Bone marrow (tissue), 2 donors: ENCODE data around the gene ANKS6.

Experiments
- DNase-seq, 2 donors: peaks; one replicate each; lab custom pipeline; 2025; lab: John Stamatoyannopoulos, UW

Gene ANKS6

DNA sequence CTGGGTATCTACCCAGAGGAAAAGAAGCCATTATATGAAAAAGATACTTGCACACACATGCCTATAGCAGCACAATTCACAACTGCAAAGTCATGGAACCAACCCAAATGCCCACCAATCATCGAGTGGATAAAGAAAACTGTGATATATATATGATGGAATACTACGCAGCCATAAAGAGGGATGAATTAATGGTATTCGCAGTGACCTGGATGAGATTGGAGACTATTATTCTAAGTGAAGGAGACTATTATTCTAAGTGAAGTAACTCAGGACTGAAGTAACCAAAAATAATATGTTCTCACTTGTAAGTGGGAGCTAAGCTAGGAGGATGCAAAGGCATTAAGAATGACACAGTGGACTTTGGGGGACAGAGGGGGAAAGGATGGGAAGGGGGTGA lies 57.6 kb downstream of the ANKS6 start:
- no peak for DNase-seq

DNA sequence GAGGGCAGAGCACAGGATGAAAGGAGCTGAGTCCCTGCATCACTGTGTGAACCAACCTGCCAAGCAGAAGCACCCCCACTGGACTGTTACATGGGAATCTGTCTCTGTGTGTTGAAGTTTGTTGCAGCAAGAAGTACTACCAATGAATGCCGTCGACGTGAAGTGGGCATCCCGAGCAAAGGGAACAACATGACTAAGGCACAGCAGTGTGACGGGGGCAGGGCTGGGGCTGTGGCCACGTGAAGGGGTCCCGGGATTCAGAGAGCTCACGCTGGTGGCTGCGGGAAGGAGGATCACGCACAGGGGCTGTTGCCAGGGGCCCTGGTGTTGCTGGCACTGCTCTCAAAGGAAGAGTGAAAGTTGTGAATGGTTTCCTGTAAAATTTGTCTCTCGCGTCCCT lies 60.1 kb downstream of the ANKS6 start:
- no peak for DNase-seq

DNA sequence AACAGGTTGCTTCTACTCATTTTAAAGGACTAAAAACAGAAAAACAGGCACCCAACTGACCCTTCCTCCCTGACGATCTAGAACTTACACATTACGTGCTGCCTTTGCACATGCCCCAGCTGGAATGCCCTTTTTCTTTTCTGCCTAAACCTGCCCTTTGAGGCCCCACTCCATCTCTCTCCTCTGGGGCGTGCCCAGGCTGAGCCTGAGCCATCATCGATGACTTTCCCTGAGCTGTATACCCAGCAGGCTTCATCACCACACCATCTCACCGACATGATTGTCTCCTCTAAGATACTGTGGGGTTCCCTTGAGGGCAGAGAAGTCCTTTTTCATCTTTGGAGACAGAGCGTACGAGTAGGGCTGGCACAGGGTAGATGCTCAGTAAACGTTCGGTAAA lies 63.6 kb downstream of the ANKS6 start:
- DNase-seq, result no peak

DNA sequence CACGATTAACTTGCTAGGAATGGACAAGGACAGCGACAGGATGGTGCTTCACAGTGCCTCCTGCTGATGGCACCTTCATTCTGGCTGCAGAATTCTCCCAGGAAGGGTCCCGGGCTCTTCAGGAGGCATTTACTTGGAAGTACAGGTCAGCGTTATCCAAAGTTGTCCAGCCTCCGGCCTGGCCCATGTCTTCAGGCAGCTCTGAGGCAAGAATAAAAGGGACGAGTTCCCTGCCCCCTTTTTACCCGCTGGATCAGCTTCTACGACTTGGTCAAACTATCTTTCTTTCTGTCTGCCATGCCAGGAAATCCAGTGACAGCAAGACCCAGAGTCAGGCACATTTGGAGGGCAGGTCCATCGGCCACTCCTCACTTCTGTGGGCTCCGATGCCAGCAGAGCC lies 64.3 kb downstream of the ANKS6 start:
- no peak for DNase-seq

DNA sequence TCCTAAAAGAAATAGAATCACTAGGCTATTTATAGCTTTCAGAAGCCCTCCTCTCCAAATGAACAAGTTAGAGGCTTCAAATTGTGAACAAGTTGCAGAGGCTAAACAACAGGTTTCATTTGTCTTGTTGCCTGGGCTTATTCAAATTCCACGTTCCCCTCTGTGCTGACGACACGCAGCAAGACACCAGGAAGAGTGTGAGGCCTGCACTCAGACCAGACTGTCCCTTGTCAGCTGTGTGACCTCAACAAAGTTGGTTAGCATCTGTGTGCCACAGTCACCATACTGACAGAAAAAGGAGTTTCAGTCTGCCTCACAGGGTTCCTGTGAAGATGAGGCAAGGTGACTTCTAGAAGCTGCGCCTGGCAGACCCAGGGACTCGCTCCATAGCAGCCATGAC lies 65.5 kb downstream of the ANKS6 start:
- no peak for DNase-seq

DNA sequence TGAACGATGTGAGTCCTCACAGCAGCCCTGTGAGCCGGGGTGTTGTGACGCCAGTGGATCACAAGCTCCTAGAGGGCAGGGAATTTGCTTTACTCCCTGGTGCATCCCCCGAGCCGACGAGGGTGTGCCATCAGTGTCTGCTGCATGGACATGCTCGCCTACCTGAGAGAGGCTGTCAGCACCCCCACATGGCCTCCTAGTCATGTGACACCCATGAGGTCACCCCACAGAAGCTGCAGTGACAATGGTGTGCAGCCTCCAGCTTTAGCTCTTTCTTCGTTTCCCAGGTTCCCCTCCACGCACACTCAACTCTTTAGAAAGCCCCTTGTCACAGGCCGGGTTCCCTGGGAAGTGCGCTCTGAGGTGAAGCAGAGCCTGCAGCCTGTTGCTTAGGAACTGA lies 67.9 kb downstream of the ANKS6 start:
- no peak for DNase-seq

DNA sequence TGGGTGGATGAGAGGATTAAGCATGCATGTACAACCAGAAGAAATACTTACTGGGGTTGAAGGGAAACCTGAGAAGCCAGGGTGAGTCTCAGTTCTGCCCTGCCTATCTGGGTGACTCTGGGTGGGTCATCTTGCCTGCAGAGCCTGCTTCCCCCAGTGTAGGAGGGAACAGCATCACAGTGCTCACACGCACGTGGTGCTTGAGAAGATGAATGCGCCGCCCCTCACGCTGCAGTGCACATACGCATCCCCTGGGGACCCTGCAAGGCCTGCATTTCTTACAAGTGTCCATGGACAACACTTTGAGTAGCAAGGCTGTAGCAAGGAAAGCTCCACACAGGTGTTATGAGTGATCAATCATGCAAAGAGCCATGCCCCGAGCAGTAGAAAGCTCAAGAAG lies 68.9 kb downstream of the ANKS6 start:
- DNase-seq, result no peak

DNA sequence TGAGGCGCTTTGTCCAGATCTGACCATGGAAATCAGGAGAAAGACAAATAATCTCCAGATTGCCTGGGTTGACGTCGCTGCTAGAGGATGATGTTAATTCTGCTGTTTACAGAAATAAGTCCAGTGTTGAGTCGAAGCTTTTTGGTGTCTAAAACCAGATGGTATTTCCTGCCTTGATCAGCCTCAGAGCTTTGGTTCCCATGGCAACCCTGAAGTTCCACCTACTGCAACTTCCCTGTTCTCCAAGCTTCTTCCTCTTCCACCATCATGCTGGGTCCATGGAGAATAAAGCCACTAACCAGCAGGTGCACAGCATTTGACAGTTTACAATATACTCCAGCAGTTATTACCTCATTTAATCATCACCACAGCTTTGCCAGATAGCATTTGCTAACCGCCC lies 69.6 kb downstream of the ANKS6 start:
- DNase-seq, result peak in 1 of 2 donors; percentile 12

DNA sequence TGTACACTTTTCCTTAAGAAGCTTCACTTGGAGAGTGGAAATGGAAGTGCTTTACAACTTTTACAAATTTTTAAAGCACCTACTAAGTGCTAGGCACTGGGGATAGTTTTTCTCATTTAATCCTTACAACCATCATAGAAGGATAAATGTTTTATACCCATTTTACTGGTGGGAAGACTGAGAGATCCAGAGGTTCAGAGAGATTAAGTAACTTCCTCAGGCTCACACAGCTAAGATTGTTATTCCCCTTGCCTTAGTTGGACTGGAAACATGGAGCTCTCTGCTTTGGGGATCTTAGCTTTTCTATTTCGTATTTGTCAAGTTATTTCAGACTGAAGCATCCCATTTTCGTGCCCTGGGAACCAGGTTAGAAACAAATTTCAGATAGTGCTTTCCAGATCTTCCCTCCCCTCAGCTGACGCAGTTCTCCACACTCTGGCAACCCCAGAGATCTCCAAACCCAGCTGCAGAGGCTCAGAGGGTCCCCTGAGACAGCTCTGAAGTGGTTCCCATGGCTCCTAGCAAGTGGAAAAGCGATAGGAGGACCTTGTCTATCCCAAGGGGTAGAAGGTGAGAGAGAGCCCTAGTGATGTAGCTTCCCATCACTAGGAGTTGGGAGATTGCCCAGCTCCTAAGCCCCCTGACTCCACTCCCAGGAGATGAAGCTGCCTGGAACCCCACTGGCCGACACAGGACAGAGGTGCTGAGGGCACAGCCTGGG lies 71.4 kb downstream of the ANKS6 start:
- DNase-seq, result no peak

DNA sequence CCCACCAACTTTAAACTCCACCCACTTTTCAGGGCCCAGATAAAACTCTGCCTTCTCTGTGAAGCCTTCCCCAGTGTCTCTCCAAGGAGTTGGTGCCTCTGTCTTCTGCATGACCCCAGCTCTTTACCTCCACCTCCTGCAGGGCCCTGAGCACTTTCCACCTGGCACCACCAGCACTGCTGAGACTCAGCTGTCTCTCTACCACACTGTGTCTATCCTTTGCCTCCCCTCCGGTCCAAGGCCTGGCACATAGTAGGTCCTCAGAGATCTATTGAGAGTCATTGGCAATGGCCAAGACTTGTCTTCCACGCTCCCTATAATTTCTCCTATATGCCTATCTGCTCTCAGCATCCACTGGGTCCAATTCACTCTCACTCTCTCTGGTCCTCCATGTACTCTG lies 74.7 kb downstream of the ANKS6 start:
- no peak for DNase-seq

DNA sequence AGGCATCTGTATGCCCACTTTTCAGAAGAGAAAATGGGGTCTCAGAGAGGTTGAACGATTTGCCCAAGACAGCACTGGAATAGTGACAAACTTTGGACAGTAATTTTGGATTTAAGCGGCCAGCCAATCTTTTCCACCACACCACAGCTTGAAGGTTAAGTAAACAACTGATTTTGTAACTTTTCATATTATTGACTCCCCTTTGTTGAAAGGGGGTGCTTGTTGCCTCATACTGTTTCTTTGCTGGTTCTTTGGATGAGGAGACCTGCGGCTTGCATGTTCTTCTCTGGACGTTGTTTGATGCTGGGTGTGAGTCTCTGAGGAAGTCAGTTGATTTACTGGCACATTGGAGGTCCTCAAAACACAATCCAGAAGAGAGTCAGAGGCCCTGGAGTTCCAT lies 76.0 kb downstream of the ANKS6 start:
- no peak for DNase-seq

DNA sequence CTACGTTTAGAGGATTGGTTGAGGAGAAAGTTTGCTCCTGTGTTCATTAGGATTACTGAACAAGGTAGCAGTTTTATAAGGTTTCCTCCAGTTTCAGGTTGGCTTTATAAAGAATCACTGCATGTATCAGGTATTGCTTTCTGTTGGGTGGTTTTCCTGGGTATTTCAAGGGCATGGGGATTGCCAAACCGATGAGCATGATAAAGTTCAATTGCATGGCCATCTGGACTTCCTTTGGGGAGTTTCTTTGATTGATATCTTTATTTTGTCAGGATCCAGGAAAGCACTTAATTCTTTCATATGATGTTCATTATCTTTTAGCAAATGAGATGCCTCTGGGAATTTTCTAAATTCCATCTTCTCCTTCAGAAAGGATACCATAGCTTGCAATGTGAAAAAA lies 77.3 kb downstream of the ANKS6 start:
- DNase-seq, result no peak

DNA sequence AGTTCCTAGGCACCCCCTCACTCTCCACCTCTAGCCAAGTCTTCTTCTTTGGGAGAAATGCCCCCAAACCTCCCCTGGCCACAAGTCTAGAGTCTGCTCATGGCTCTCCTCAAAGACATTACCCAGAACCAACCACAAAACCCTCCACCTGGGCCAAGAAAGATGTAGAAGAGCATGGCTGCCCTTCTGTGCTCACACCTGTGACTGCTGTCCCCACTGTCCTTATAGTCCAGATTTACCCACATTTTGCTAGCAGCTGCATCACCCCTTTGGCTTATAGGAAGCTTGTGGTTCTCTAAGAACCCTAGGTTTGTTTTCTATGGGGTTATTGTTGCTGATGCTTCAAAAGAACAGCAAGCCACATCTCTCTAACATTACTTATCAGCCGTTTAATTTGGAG lies 81.5 kb downstream of the ANKS6 start:
- no peak for DNase-seq

DNA sequence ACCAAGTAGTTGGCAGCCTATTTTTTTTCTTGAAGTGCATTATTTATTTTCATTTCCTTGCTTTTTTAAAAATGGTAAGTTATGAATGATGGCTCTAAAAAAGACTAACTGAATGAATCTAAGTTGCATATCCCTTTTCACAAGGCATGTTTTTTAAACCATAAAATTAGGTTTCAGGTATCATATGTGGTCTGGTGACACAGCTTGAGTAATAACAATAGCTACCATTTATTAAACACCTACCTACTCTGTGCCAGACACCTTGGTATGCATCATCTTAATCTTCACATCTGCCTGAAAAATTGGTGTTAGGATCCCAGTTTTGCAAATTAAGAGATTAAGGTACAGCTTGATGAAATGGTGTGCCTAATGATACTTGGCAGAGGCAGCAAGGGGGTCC lies 83.4 kb downstream of the ANKS6 start:
- DNase-seq, result no peak

DNA sequence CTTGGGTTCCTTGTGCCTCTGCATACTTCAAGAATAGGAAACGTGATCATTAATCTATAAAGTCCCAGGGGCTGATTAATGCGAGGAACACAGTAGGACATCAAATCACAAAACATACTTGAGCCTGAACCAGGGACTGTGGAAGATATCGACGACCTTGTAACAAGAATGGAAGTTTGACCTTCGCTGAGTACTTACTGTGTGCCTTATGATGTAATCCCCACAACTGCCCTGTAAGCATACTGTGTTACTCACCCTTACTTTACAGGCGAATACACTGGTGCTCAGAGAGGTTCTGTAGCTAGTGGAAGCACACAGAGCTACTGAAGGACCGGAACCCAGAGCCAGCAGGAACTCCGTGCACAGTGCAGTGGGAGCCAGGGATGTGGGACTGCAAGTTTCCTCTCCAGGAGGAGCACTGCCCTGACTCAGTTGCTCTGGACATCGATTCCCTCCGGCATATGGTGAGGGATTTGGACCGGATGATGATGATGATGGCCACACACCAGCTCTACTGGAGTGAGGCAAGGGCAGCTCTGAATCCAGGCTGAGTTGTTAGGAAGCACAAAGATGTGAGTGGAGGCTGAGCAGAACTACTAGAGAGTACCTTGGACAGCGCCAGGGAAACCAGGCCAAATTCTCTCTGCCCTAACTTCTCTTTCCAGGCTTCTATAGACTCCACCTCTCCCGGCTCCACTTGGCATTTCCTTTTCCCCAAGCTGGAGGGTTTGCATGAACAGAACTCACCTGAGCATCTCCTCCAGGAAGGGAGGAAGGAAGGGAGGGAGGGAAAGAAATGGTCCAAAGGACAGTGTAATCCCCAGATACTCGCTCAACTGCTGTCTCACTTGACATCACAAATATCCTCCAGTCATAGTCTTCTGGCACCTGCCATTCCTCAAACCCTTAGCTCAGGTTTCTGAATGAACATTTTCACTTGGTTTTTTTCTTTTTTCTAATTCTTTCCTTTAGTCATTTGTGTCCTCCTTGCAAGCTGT lies 86.1 kb downstream of the ANKS6 start:
- no peak for DNase-seq

DNA sequence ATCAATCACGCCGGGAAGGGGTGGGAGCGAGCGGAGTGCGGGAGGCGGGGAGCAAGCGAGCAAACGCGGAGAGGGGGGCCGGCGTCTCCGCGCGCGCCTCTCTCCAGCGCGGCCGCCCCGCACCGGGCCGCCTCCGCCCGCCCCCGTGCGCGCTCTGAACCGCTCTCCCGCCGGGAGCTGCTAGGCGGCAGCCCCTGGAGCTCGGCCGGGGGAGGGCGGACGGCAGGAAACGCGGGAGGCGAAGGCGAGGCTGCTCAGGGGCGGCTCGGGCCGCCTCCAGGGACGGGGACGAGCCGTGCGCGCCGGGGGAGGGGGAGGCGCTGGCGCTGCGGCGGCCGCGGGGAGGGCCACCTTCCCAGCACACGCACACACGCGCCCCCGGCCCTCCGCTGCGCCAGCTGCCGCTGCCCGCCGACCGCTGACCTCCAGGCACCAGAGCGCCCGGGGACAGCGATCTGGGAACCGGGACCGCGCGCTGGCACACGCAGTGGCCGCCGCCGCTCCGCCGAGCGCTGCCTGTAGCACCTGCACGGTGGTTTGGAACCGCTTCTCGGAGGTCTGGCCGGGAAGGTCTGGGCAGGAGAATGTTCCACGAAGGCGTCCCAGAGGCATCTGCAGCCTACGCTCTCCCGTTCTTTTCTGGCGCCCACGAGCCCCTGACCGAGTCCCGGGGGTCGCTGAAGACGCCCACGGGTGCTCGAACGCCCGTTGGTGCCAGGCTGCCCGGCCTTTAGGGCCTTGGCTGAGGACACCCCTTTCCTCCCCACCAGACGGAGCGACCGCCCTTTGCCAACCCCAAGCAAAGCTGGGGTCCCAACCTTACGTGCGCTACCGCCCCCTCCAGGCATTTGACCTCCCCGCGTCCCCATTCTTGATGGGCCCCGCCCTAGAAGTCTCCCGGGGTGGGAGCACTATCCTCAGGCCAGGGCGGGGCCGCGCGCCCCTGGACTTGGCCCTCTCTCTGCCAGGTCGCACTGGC lies 87.1 kb downstream of the ANKS6 start, which contains the start of gene GABBR2:
TSS of gene GABBR2 (minus strand) at position 3 of the 979 bp plus-strand sequence. CDS start 198 bp downstream, outside the sequence.
- DNase-seq, result no peak

DNA sequence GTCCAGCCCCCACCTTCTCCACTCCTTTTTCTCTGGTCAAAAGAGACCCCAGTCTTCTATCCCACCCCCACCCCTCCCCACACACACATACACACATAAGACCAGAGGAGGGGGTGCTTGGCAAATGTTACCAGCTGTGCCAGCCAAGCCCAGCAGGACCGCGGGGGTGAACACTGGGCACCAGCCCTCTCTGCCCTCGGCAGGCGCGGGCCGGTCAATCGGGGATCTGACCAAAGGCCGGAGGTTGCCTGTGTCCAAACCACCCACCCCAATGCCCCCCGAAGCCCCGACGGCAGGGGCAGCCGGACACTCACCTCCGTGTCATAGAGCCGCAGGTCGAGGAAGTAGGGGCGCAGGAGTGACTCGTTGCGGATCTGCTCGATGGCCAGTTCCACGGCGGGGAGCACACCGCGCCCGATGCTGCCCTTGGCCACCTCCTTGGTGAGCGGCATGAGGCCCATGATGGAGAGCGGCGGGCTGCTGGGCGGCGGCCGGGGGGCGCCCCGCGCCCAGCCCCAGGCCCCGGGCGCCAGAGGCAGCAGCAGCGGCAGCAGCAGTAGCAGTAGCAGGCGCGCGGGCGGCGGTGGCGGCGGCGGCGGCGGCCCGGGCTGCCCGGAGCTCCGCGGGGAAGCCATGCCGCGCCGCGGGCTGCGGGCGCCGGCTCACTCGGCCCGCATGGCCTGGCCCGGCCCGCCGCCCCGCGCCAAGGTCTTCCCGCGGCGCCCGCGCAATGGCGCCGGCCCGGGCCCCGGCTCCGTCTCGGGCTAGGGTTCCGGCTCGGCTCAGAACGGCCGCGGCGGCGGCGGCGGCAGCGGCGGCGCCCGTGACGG lies 88.0 kb downstream of the ANKS6 start:
- no peak for DNase-seq

DNA sequence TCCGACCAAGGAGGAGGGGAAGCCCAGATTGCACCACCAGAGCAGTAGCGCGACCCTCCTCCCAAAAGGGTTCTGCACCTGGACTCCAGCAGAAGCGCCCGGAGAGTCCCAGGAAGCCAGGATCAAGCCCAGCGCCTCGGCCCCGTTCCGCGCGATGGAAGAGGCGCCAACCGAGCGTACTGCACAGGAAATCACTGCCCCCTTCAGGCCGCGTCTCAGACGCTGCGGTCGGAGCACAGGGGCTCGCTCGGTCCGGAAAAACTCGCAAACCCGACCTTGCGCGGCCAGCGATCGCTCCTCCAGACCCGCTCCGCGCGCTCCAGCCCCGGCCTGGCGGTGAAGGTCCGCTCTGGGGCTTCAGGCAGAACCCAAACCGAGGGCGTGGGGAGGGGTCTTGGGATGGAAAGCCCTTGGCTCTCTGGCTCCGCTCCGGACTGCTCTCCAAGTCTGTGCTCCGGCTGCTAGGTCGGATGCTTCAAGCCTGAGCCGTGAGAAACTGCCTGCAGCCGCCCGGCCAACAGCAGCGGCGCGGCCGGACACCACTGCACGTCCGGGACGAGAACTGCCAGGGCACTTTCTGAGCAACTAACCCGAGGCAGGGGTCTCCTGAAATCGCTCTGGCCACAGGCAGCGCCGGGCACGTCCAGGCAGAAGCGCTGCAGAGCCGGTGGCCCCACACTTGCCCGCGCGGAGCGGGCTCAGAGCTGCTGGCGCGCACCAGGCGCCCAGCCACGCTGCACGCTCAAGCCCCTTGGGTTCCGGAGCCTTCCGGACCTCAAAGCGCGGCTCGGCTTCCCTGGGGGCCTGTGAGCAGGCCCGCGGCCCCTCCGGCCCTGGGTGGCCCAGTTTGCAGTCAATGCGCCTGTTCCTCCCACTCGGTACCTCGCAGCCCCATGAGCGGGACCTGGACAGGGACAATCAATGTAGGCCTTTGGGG lies 88.9 kb downstream of the ANKS6 start:
- DNase-seq, result no peak

DNA sequence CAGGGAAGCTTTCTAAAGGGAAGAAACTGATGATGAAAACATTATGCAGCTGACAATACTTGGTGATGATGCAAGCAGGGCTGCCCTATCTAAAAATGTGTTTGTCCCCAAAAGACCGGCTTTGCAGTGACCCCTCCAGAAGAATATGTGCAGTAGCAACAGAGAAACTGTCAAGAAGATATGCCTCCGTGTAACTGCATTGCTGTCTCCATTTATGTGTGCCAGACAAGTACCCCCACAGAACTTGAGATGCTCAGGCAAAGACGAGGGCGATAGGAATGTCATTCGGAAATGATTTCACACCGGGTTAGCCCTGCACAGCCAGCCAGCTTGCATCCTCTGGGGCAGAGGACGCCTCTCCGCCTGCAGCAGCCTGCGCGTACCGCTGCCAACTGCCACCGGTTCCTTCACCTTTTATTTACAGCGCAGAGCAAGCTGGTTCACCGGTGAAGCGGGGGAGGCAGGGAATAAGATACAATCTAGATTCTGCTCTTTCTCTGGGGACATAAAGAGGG lies 89.6 kb downstream of the ANKS6 start:
- DNase-seq, result no peak
